C4-2B (cell line): ENCODE results near the gene PSMF1.

Source experiments
- ZFX ChIP-seq: fragments of 450-650 bp; IDR thresholded peaks from 2 replicates; pipeline ENCODE4 v1.6.1; 2017
- TF ChIP-seq, protein P1 (sequence below): fragments of 450-650 bp; conservative IDR thresholded peaks from 2 replicates; pipeline ENCODE4 v1.5.1; 2017; ENCODE audit warnings: mild to moderate bottlenecking

DNA sequence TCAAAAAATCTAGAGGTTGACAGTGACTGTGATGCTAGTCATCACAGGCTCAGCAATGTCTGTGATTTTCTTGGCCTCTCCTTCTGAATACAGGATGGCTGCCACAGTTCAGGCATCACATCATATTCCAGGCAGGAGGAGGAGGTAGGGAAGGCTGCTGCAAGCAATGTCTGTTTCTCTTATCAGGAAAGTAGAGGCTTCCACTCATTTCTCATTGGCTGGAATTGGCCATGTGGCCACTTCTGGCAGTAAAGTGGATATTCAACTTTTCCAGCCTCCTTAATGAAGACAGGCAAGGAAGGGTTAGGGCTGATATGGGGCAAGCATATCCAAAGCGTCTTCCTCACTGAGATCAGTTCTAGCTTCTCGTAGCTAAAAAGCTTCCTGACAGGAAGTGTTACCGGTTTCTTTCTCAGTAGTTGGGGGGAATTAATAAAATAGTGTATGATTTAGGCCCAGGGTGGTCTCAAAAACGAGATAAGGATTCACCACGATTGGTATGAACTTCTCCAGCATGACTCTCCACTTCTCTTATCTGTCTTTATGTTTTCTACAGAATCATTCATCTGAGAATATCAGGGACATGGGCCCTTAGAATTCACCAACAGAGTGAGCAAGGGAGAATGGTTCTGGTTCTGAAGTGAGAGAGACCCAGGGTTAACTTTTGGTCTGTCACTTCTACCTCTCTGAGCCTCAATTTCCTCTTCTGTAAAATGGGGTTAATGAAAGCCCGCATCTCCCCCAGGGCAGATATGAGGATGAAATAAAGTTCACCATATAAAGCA, 32.7 kb upstream of the PSMF1 start:
- TF ChIP-seq, protein P1, sequence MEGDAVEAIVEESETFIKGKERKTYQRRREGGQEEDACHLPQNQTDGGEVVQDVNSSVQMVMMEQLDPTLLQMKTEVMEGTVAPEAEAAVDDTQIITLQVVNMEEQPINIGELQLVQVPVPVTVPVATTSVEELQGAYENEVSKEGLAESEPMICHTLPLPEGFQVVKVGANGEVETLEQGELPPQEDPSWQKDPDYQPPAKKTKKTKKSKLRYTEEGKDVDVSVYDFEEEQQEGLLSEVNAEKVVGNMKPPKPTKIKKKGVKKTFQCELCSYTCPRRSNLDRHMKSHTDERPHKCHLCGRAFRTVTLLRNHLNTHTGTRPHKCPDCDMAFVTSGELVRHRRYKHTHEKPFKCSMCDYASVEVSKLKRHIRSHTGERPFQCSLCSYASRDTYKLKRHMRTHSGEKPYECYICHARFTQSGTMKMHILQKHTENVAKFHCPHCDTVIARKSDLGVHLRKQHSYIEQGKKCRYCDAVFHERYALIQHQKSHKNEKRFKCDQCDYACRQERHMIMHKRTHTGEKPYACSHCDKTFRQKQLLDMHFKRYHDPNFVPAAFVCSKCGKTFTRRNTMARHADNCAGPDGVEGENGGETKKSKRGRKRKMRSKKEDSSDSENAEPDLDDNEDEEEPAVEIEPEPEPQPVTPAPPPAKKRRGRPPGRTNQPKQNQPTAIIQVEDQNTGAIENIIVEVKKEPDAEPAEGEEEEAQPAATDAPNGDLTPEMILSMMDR: no peak
- TF ChIP-seq ZFX: no peak
